ENCODE results near the gene NDUFAF4.

- TF ChIP-seq SIN3A (IDR thresholded peaks at IDR 0.05; ENCODE audit: borderline replicate concordance, insufficient read depth, low read length): no peak
- no peak for TF ChIP-seq POLR2AphosphoS5 (IDR thresholded peaks at IDR 0.05; ENCODE audit: low read depth, low read length)
- no peak for TF ChIP-seq TAF1 (IDR thresholded peaks at IDR 0.05; ENCODE audit: borderline replicate concordance, insufficient read depth, low read length)
- no peak for TF ChIP-seq FOXP2 (optimal IDR thresholded peaks at IDR 0.05; ENCODE audit: borderline replicate concordance, extremely low read depth, extremely low read length, insufficient read depth)
Measured at GRCh38 chr6:96878143-96878542, 19.5 kb downstream of the NDUFAF4 start.
